Thyroid gland (tissue), 4 donors: ENCODE results near the gene MIER3. TPM values are rescaled to one million over a fixed set of nuclear protein-coding genes. Genes with fewer than 3 reads are reported as not detected.

Experiments
- DNase-seq, 2 donors: peaks; one replicate each; pipeline ENCODE4 v3.0.0-alpha.2; 2019
- H3K27ac ChIP-seq, 3 donors: fragments of 200-600 bp; sonication (generic); 1 replicate in 2 of 3; 2 replicates in 1 of 3; pipeline ENCODE4 v1.5.1; 2016 to 2019; ENCODE audit warnings: mild to moderate bottlenecking in 1 of 3, moderate library complexity in 1 of 3
- H3K27me3 ChIP-seq: fragments of 200-600 bp; sonication (generic); one replicate; pipeline ENCODE4 v1.5.1; 2019
- H3K36me3 ChIP-seq, 2 donors: fragments of 200-600 bp; sonication (generic); one replicate each; pipeline ENCODE4 v1.5.1; 2016 to 2019
- H3K4me1 ChIP-seq, 2 donors: fragments of 200-600 bp; sonication (generic); one replicate each; pipeline ENCODE4 v1.5.1; 2017 to 2019
- H3K4me3 ChIP-seq, 3 donors: fragments of 200-600 bp; sonication (generic); replicated peaks in 1 of 3; 1 replicate in 2 of 3; 2 replicates in 1 of 3; pipeline ENCODE4 v1.5.1; 2016; ENCODE audit warnings: mild to moderate bottlenecking in 1 of 3
- H3K9me3 ChIP-seq: fragments of 200-600 bp; sonication (generic); one replicate; pipeline ENCODE4 v1.5.1; 2017
- CTCF ChIP-seq, 6 experiments: fragments of 200-600 bp in 3 of 6; fragments of 450-650 bp in 3 of 6; sonication (generic) in 3 of 6; IDR thresholded peaks; one replicate each; pipeline ENCODE4 v1.5.1; 2016 to 2019; ENCODE audit warnings: antibody characterized with exemption in 6 of 6, mild to moderate bottlenecking in 2 of 6, inconsistent platforms in 1 of 6, moderate library complexity in 1 of 6
- POLR2A ChIP-seq, 2 donors: fragments of 450-650 bp; IDR thresholded peaks; one replicate each; pipeline ENCODE4 v1.6.1; 2017; ENCODE audit warnings: antibody characterized with exemption in 2 of 2, mild to moderate bottlenecking in 2 of 2, moderate library complexity in 1 of 2
- WGBS, 2 donors: methylation state at CpG; one replicate each; pipeline ENCODE4 v1.1.5; 2017; 5-methylcytosine and 5-hydroxymethylcytosine counted together
- intact Hi-C: fragments of 100-400 bp; cut with DNase I; formaldehyde crosslinking; loops from one replicate; pipeline ENCODE4 v1.15.1; 2023
- total RNA-seq, 4 donors: library from RNA; depleted of rRNA; stranded (reverse); fragments of >200 nt; gene quantifications; one replicate each; pipeline ENCODE4 v1.2.3, GENCODE V29; 2016

MIER3 gene, protein sequence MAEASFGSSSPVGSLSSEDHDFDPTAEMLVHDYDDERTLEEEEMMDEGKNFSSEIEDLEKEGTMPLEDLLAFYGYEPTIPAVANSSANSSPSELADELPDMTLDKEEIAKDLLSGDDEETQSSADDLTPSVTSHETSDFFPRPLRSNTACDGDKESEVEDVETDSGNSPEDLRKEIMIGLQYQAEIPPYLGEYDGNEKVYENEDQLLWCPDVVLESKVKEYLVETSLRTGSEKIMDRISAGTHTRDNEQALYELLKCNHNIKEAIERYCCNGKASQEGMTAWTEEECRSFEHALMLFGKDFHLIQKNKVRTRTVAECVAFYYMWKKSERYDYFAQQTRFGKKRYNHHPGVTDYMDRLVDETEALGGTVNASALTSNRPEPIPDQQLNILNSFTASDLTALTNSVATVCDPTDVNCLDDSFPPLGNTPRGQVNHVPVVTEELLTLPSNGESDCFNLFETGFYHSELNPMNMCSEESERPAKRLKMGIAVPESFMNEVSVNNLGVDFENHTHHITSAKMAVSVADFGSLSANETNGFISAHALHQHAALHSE
- total RNA-seq: 10 to 100 TPM; 24.7 to 54.9 (median 29.7) TPM

- Histone ChIP-seq H3K36me3 (no peaks in the 10 kb centered on the region), H3K4me1 (peaks cover 11 to 12% of the 10 kb centered on the region in 2 donors), H3K27me3 (no peaks in the 10 kb centered on the region), H3K4me3 (peak within 1 kb of the TSS; percentile 69 to 81 (median 70)), H3K9me3 (no peaks in the 10 kb centered on the region), H3K27ac (peak within 1 kb of the TSS; percentile 65 to 89 (median 87))
- peak; percentile 73 to 81 for DNase-seq
- WGBS, 2 donors: 0% methylated on average over 19 to 24 of the region's 89 CpGs
- peak in 1 of 2 donors; percentile 62 for TF ChIP-seq POLR2A (IDR thresholded peaks at IDR 0.05)
- no peak for TF ChIP-seq CTCF (IDR thresholded peaks at IDR 0.05)
- intact Hi-C loops: loop anchor here (5.0 kb wide), 1 partner anchor 35 kb away; no protein-coding TSS in a partner anchor
Measured at GRCh38 chr5:56951946-56952691, at the start of gene MIER3. Gene MIER3, minus strand, starts transcription at chr5:56952123. Its CDS starts 21 bp downstream, at chr5:56952102.

DNA sequence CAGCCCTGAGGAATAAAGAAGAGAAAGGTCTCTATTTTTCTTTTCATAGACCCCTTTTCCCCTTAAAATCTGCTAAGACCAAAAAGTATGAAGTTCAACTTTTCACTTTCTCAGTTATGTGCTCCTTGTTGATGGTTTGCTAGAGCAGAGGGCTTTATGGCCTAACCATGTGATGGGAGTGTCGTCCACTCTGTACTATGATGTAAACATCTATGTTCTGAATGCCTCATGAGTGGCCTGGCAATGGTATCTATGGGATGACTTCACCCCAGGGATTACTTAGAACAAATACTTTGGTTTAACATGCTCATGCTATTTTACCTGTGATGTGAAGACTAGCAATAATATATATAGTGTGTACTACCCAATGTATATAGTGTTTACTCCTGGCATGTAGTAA lies 43.7 kb upstream of the MIER3 start:
- TF ChIP-seq CTCF (IDR thresholded peaks at IDR 0.05): no peak
- TF ChIP-seq POLR2A (IDR thresholded peaks at IDR 0.05): no peak
- H3K4me1 ChIP-seq: no peaks in the 10 kb centered on the region
- H3K9me3 ChIP-seq: no peaks in the 10 kb centered on the region
- intact Hi-C loops: no loop called here
- H3K4me3 ChIP-seq: no peak overlapping the region
- no peak overlapping the region for H3K27ac ChIP-seq
- no peaks in the 10 kb centered on the region for H3K36me3 ChIP-seq
- H3K27me3 ChIP-seq: no peaks in the 10 kb centered on the region
- 64 to 75% methylated on average over 1 of the region's 1 CpG for WGBS, 2 donors
- no peak for DNase-seq

GRCh38 chr5:56993241-56993640 lies 41.3 kb upstream of the MIER3 start:
- Histone ChIP-seq H3K36me3 (no peaks in the 10 kb centered on the region), H3K9me3 (no peaks in the 10 kb centered on the region), H3K27ac (no peak overlapping the region), H3K4me3 (no peak overlapping the region), H3K27me3 (no peaks in the 10 kb centered on the region), H3K4me1 (no peaks in the 10 kb centered on the region)
- WGBS, 2 donors: 87 to 89% methylated on average over 2 of the region's 2 CpGs
- TF ChIP-seq CTCF (IDR thresholded peaks at IDR 0.05) (no peak), POLR2A (IDR thresholded peaks at IDR 0.05) (no peak)
- intact Hi-C loops: no loop called here
- DNase-seq: no peak

- no peak for DNase-seq
- 78 to 79% methylated on average over 2 of the region's 2 CpGs for WGBS, 2 donors
- TF ChIP-seq CTCF (IDR thresholded peaks at IDR 0.05): no peak
- TF ChIP-seq POLR2A (IDR thresholded peaks at IDR 0.05): no peak
- no peaks in the 10 kb centered on the region for H3K4me1 ChIP-seq
- H3K27ac ChIP-seq: no peak overlapping the region
- H3K36me3 ChIP-seq: no peaks in the 10 kb centered on the region
- intact Hi-C loops: no loop called here
- H3K27me3 ChIP-seq: no peaks in the 10 kb centered on the region
- H3K4me3 ChIP-seq: no peak overlapping the region
- H3K9me3 ChIP-seq: no peaks in the 10 kb centered on the region
Measured at GRCh38 chr5:56989676-56990075, 37.8 kb upstream of the MIER3 start.
